Right ventricle myocardium superior (tissue), 1 donor: Measurements from ENCODE around the gene SPCS2. TPM values are rescaled to one million over a fixed set of nuclear protein-coding genes. Genes with fewer than 3 reads are reported as not detected.

ENCODE experiments used
- ATAC-seq: fragments of 200-7000 bp; cut with Tn5 transposase; one replicate; pipeline ENCODE4 v1.9.1; 2020; ENCODE audit warnings: mild to moderate bottlenecking; ENCODE audit not compliant: poor library complexity
- DNase-seq: peaks from one replicate; pipeline ENCODE4 v3.0.0-alpha.2; 2020
- intact Hi-C: fragments of 100-400 bp; cut with DNase I; formaldehyde crosslinking; loops from one replicate; pipeline ENCODE4 v1.11.2; 2022
- long read RNA-seq: library from polyadenylated mRNA; unstranded; transcript quantifications from one replicate; pipeline ENCODE4 v2.0.0, GENCODE V29; 2021
- total RNA-seq: library from RNA; stranded (reverse); fragmentation: NEBNext Ultra II Directional; extraction: Animal tissue kit (Norgen Biotek cat#: 25700); gene quantifications from one replicate; pipeline ENCODE4 v1.2.1, GENCODE V29; 2021
- donor health status: DM: no; HTN: yes; CAD: no; lungs with severe emphysema.

SPCS2 gene
- 98.4 TPM for total RNA-seq
- long read RNA-seq, partial matches to known transcripts, result 3 of 3 reads
- long read RNA-seq, other reads (novel, unspliced or antisense), result 0 of 3 reads

GRCh38 chr11:74948898-74949752, at the start of gene SPCS2, which contains the start of gene XRRA1:
SPCS2 (plus strand) TSS chr11:74949266; CDS start chr11:74949286, 20 bp downstream.
XRRA1 (minus strand) TSS chr11:74949091; CDS start chr11:74940878, 8,213 bp downstream.
- DNase-seq, result peak; percentile 100
- intact Hi-C loops, result no loop called here
- peak; percentile 100 for ATAC-seq

GRCh38 chr11:74902342-74902741, 46.7 kb upstream of the SPCS2 start:
- intact Hi-C loops, result no loop called here
- DNase-seq, result no peak
- no peak for ATAC-seq

GRCh38 chr11:74905326-74905725, 43.7 kb upstream of the SPCS2 start:
- intact Hi-C loops, result no loop called here
- ATAC-seq, result peak; percentile 27
- no peak for DNase-seq

- no peak for ATAC-seq
- intact Hi-C loops, result no loop called here
Observed at GRCh38 chr11:74909385-74909784, 39.7 kb upstream of the SPCS2 start.

GRCh38 chr11:74909812-74910211, 39.3 kb upstream of the SPCS2 start:
- ATAC-seq, result no peak
- no peak for DNase-seq
- intact Hi-C loops, result no loop called here

More at GRCh38 chr11:74909385-74909784, 39.7 kb upstream of the SPCS2 start:
- DNase-seq, result no peak

- DNase-seq (no peak), ATAC-seq (no peak)
- intact Hi-C loops, result no loop called here
Observed at GRCh38 chr11:74923125-74923524, 25.9 kb upstream of the SPCS2 start.

GRCh38 chr11:74925281-74925680, 23.8 kb upstream of the SPCS2 start:
- ATAC-seq (no peak), DNase-seq (no peak)
- intact Hi-C loops, result no loop called here

GRCh38 chr11:74926304-74927030, 22.6 kb upstream of the SPCS2 start:
- ATAC-seq (no peak), DNase-seq (no peak)
- intact Hi-C loops, result no loop called here

- intact Hi-C loops, result no loop called here
- no peak for DNase-seq
- no peak for ATAC-seq
Observed at GRCh38 chr11:74927496-74927895, 21.6 kb upstream of the SPCS2 start.

GRCh38 chr11:74929431-74930363, 19.4 kb upstream of the SPCS2 start:
- peak; percentile 87 for ATAC-seq

GRCh38 chr11:74932169-74932568, 16.9 kb upstream of the SPCS2 start:
- ATAC-seq, result no peak
- no peak for DNase-seq
- intact Hi-C loops, result loop anchor here (5.0 to 10.0 kb wide), 2 partner anchors 210 to 313 kb away; partner anchors contain the start of gene TPBGL

More at GRCh38 chr11:74929431-74930363, 19.4 kb upstream of the SPCS2 start:
- peak; percentile 46 for DNase-seq
- intact Hi-C loops, result loop anchor here (2.0 to 10.0 kb wide), 3 partner anchors 103 to 315 kb away; partner anchors contain the start of gene TPBGL

GRCh38 chr11:74932797-74933196, 16.3 kb upstream of the SPCS2 start:
- intact Hi-C loops, result loop anchor here (5.0 to 10.0 kb wide), 2 partner anchors 210 to 312 kb away; partner anchors contain the start of gene TPBGL
- ATAC-seq, result no peak
- no peak for DNase-seq

GRCh38 chr11:74933765-74934164, 15.3 kb upstream of the SPCS2 start:
- no peak for ATAC-seq
- no peak for DNase-seq
- intact Hi-C loops, result loop anchor here (5.0 to 10.0 kb wide), 2 partner anchors 209 to 311 kb away; partner anchors contain the start of gene TPBGL

GRCh38 chr11:74935285-74935684, 13.8 kb upstream of the SPCS2 start:
- no peak for ATAC-seq
- no peak for DNase-seq
- intact Hi-C loops, result loop anchor here (10.0 kb wide), 1 partner anchor 310 kb away; the partner anchor contains the start of gene TPBGL

GRCh38 chr11:74936087-74936486, 13.0 kb upstream of the SPCS2 start:
- DNase-seq (no peak), ATAC-seq (no peak)
- intact Hi-C loops, result loop anchor here (10.0 kb wide), 1 partner anchor 309 kb away; the partner anchor contains the start of gene TPBGL

- ATAC-seq, result no peak
- intact Hi-C loops, result loop anchor here (10.0 kb wide), 1 partner anchor 308 kb away; the partner anchor contains the start of gene TPBGL
- no peak for DNase-seq
Observed at GRCh38 chr11:74936976-74937375, 12.1 kb upstream of the SPCS2 start.

- ATAC-seq, result no peak
- intact Hi-C loops, result loop anchor here (10.0 kb wide), 1 partner anchor 307 kb away; the partner anchor contains the start of gene TPBGL
- no peak for DNase-seq
Observed at GRCh38 chr11:74937696-74938475, 11.2 kb upstream of the SPCS2 start.
